Activated B cell treated with CpG ODN at 0.5 μM for 24 hours (primary cell): ENCODE results near the gene SLC25A42. TPM values are rescaled to one million over a fixed set of nuclear protein-coding genes. Genes with fewer than 3 reads are reported as not detected.

Experiments
- ATAC-seq: fragments of 200-7000 bp; cut with Tn5 transposase; one replicate; pipeline ENCODE4 v1.10.0; 2021; ENCODE audit warnings: low read depth, mild to moderate bottlenecking, moderate library complexity
- CTCF ChIA-PET: fragments of 350-600 bp; sonication (Branson Sonifier 250); formaldehyde crosslinking; loops from one replicate; lab custom pipeline; 2021; ENCODE audit warnings: antibody characterized with exemption; lab: Charles Lee
- POLR2A ChIA-PET: fragments of 350-600 bp; sonication (Branson Sonifier 250); formaldehyde crosslinking; loops from one replicate; lab custom pipeline; 2021; ENCODE audit warnings: antibody characterized with exemption; lab: Charles Lee
- DNase-seq: peaks from one replicate; pipeline ENCODE4 v3.0.0; 2022
- H3K27ac Mint-ChIP-seq: one replicate; pipeline ENCODE4 v1.8.0; 2020; ENCODE audit warnings: mixed read lengths
- H3K27me3 Mint-ChIP-seq: one replicate; pipeline ENCODE4 v1.8.0; 2021; ENCODE audit warnings: mixed read lengths
- H3K36me3 Mint-ChIP-seq: one replicate; pipeline ENCODE4 v1.8.0; 2021; ENCODE audit warnings: low read depth, mixed read lengths
- H3K4me1 Mint-ChIP-seq: one replicate; pipeline ENCODE4 v1.8.0; 2021; ENCODE audit warnings: mixed read lengths
- H3K4me3 Mint-ChIP-seq: one replicate; pipeline ENCODE4 v1.8.0; 2020; ENCODE audit warnings: mild to moderate bottlenecking, mixed read lengths
- H3K9me3 Mint-ChIP-seq: one replicate; pipeline ENCODE4 v1.8.0; 2020; ENCODE audit warnings: mixed read lengths
- intact Hi-C: fragments of 100-400 bp; cut with micrococcal nuclease; formaldehyde crosslinking; loops from one replicate; pipeline ENCODE4 v1.15.1; 2024
- total RNA-seq: library from RNA; stranded (reverse); gene quantifications from 2 replicates; pipeline ENCODE4 v1.2.3, GENCODE V29; 2022
- TF ChIP-seq, protein P1 (sequence below): fragments of 200-600 bp; IDR thresholded peaks from one replicate; pipeline ENCODE4 v1.8.0; 2022; ENCODE audit warnings: antibody characterized with exemption, mild to moderate bottlenecking

The SLC25A42 gene
- total RNA-seq, 1 donor from 2014 or later = 17.5 TPM

DNA sequence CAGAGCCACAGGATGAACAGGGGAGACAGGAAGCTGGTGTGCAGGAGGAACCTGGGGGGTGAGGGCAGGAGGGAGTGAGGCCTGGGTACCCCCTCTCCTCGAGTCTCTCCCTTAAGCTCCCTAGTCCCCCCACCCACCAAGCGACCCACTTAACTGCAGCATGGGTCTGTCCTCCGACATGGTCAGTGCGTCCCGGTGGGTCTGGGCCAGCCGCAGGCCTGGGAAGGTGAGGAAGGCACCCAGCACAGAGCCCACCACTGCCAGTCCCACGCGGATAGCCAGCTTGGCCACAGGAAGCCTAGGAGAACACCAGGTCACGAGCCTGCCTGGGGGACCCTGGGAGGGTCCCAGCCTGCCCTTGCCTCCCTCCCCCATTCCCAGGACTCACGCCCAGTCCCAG lies 57.6 kb downstream of the SLC25A42 start:
- H3K4me1 Mint-ChIP-seq = no peaks in the 10 kb centered on the region
- H3K27me3 Mint-ChIP-seq = no peaks in the 10 kb centered on the region
- H3K27ac Mint-ChIP-seq = no peak overlapping the region
- CTCF ChIA-PET = no interaction called here
- POLR2A ChIA-PET = no interaction called here
- peaks cover 7% of the 10 kb centered on the region for H3K9me3 Mint-ChIP-seq
- ATAC-seq (no peak), DNase-seq (no peak)
- peaks cover 27% of the 10 kb centered on the region for H3K36me3 Mint-ChIP-seq
- intact Hi-C loops = no loop called here
- TF ChIP-seq, protein P1, sequence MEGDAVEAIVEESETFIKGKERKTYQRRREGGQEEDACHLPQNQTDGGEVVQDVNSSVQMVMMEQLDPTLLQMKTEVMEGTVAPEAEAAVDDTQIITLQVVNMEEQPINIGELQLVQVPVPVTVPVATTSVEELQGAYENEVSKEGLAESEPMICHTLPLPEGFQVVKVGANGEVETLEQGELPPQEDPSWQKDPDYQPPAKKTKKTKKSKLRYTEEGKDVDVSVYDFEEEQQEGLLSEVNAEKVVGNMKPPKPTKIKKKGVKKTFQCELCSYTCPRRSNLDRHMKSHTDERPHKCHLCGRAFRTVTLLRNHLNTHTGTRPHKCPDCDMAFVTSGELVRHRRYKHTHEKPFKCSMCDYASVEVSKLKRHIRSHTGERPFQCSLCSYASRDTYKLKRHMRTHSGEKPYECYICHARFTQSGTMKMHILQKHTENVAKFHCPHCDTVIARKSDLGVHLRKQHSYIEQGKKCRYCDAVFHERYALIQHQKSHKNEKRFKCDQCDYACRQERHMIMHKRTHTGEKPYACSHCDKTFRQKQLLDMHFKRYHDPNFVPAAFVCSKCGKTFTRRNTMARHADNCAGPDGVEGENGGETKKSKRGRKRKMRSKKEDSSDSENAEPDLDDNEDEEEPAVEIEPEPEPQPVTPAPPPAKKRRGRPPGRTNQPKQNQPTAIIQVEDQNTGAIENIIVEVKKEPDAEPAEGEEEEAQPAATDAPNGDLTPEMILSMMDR = no peak
- H3K4me3 Mint-ChIP-seq = no peak overlapping the region

DNA sequence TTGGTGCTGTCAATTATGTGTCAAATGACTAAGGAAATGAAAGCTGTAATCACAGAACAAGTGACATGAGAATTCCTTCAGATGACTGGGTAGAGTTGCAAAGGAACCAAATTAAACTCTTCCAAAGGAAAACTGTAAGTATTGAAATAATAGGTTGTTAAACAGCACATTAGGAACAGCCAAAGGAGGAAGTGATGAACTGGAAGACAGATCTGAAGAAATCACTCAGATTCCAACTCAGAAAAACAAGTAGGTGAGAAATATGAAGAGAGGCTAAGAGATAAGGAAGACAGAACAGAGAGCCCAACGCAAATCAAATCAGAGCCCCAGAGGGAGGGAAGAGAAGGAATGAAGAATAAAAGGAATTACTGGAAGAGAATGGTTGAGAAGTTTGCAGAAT lies 59.1 kb downstream of the SLC25A42 start:
- no peak overlapping the region for H3K27ac Mint-ChIP-seq
- H3K4me1 Mint-ChIP-seq = no peaks in the 10 kb centered on the region
- no peaks in the 10 kb centered on the region for H3K27me3 Mint-ChIP-seq
- ChIA-PET POLR2A (interaction anchor here (0.7 kb wide), 1 partner anchor 9 kb away, joined by 7 read pairs; no protein-coding TSS in a partner anchor), CTCF (no interaction called here)
- intact Hi-C loops = no loop called here
- H3K4me3 Mint-ChIP-seq = no peak overlapping the region
- H3K36me3 Mint-ChIP-seq = peaks cover 27% of the 10 kb centered on the region
- ATAC-seq = no peak
- DNase-seq = no peak
- H3K9me3 Mint-ChIP-seq = peaks cover 7% of the 10 kb centered on the region
- TF ChIP-seq, protein P1 = no peak

DNA sequence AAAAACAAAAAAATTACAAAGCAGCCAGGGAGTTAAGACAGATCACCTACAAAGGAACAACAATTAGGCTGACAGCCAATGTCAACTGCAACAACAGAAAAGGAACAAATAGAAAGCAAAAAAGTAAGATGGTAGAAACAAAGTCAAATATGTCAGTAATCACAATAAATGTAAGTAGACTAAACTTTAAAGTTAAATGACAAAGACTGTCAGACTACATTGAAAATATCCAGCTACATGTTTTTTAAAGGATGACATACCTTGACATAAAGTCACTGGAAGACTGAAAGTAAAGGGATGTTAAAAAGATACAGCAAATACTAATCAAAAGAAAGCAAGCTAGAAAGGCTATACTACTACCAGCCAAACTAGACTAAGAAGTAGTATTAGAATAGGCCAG lies 59.6 kb downstream of the SLC25A42 start:
- Mint-ChIP-seq H3K4me1 (no peaks in the 10 kb centered on the region), H3K27me3 (no peaks in the 10 kb centered on the region), H3K9me3 (peaks cover 7% of the 10 kb centered on the region), H3K36me3 (peaks cover 27% of the 10 kb centered on the region), H3K27ac (no peak overlapping the region), H3K4me3 (no peak overlapping the region)
- CTCF ChIA-PET = interaction anchor here (0.6 kb wide), 1 partner anchor 21 kb away, joined by 3 read pairs; no protein-coding TSS in a partner anchor
- ATAC-seq (no peak), DNase-seq (no peak)
- TF ChIP-seq, protein P1 = no peak
- intact Hi-C loops = no loop called here
- POLR2A ChIA-PET = interaction anchor here (0.7 kb wide), 1 partner anchor 10 kb away, joined by 7 read pairs; no protein-coding TSS in a partner anchor

DNA sequence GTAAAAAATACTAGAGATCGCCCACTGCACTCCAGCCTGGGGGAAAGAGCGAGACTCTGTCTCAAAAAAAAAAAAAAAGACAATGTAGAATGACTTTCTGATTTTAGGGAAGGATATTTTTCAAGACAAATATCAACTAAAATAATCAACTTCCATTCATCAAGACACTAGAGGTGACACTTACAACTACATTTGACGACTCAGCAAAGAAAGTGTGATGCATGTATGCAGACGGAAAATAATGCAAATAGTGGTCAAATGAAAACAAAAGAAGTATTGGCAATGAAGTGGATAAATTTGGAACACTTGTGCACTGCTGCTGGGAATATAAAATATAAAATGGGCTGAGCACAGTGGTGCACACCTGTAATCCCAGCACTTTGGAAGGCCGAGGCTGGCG lies 62.3 kb downstream of the SLC25A42 start:
- H3K4me1 Mint-ChIP-seq = no peaks in the 10 kb centered on the region
- H3K9me3 Mint-ChIP-seq = peaks cover 7% of the 10 kb centered on the region
- POLR2A ChIA-PET = no interaction called here
- intact Hi-C loops = no loop called here
- H3K4me3 Mint-ChIP-seq = no peak overlapping the region
- no peaks in the 10 kb centered on the region for H3K27me3 Mint-ChIP-seq
- ATAC-seq (no peak), DNase-seq (no peak)
- peaks cover 16% of the 10 kb centered on the region for H3K36me3 Mint-ChIP-seq
- TF ChIP-seq, protein P1 = no peak
- no peak overlapping the region for H3K27ac Mint-ChIP-seq
- CTCF ChIA-PET = interaction anchor here (0.6 kb wide), 1 partner anchor 14 kb away, joined by 3 read pairs; no protein-coding TSS in a partner anchor

- POLR2A ChIA-PET = no interaction called here
- H3K4me3 Mint-ChIP-seq = no peak overlapping the region
- ATAC-seq (no peak), DNase-seq (no peak)
- TF ChIP-seq, protein P1 = no peak
- no peaks in the 10 kb centered on the region for H3K27me3 Mint-ChIP-seq
- no peaks in the 10 kb centered on the region for H3K9me3 Mint-ChIP-seq
- peaks cover 5% of the 10 kb centered on the region for H3K36me3 Mint-ChIP-seq
- H3K4me1 Mint-ChIP-seq = peaks cover 10% of the 10 kb centered on the region
- no peak overlapping the region for H3K27ac Mint-ChIP-seq
- intact Hi-C loops = loop anchor here (10.0 kb wide), 2 partner anchors 217 to 667 kb away; partner anchors contain the start of genes COPE and DDX49
- CTCF ChIA-PET = no interaction called here
Measured at GRCh38 chr19:19131989-19132388, 68.2 kb downstream of the SLC25A42 start.
